Bronchial epithelial cell (primary cell): Measurements from ENCODE around the gene CD180. TPM values are rescaled to one million over a fixed set of nuclear protein-coding genes. Genes with fewer than 3 reads are reported as not detected.
A peak's percentile ranks its signal among the peaks of the same experiment; 100 is the strongest.
"Not testable (repeated sequence)": the region's sequence is repeated elsewhere in the genome, so short reads cannot be mapped to it uniquely, and the experiment has no call there.

Experiments
- DNase-seq: peaks from one replicate; pipeline ENCODE4 v3.0.0-alpha.2; 2010; ENCODE audit warnings: low read depth
- FAIRE-seq: peaks from 2 replicates; lab custom pipeline; 2011; peaks lifted over from hg19 to GRCh38; lab: Jason Lieb, UNC
- H3K27me3 ChIP-seq: 2 replicates; pipeline ENCODE4 v1.5.1; 2011; ENCODE audit warnings: low read length; ENCODE audit not compliant: control insufficient read depth, insufficient read depth
- H3K36me3 ChIP-seq: 2 replicates; pipeline ENCODE4 v1.5.1; 2011; ENCODE audit warnings: low read length; ENCODE audit not compliant: control insufficient read depth, insufficient read depth
- H3K4me3 ChIP-seq: 2 replicates; pipeline ENCODE4 v1.5.1; 2011; ENCODE audit warnings: mild to moderate bottlenecking, low read depth, low read length, control low read depth
- CTCF ChIP-seq: IDR thresholded peaks from 2 replicates; pipeline ENCODE4 v1.5.1; 2011; ENCODE audit warnings: mild to moderate bottlenecking, moderate library complexity, low read length, control low read depth, inconsistent platforms; ENCODE audit not compliant: insufficient read depth, severe bottlenecking
- total RNA-seq: library from RNA; depleted of rRNA; stranded (reverse); fragments of >200 nt; gene quantifications from 2 replicates; pipeline ENCODE4 v1.2.1, GENCODE V29; 2014

The CD180 gene
- total RNA-seq, 1 donor from 2014 or later: not detected

- FAIRE-seq (no peak), DNase-seq (no peak)
- H3K36me3 ChIP-seq: no peaks in the 10 kb centered on the region
- H3K4me3 ChIP-seq: no peak overlapping the region
- no peaks in the 10 kb centered on the region for H3K27me3 ChIP-seq
- TF ChIP-seq CTCF: no peak
Observed at GRCh38 chr5:67178966-67179365, 17.6 kb downstream of the CD180 start.

GRCh38 chr5:67178085-67178484, 18.5 kb downstream of the CD180 start:
- DNase-seq (no peak), FAIRE-seq (no peak)
- no peaks in the 10 kb centered on the region for H3K27me3 ChIP-seq
- TF ChIP-seq CTCF: no peak
- H3K36me3 ChIP-seq: no peaks in the 10 kb centered on the region
- H3K4me3 ChIP-seq: no peak overlapping the region

GRCh38 chr5:67176936-67177335, 19.7 kb downstream of the CD180 start:
- no peak overlapping the region for H3K4me3 ChIP-seq
- TF ChIP-seq CTCF: no peak
- H3K36me3 ChIP-seq: no peaks in the 10 kb centered on the region
- no peak for FAIRE-seq
- DNase-seq: no peak
- no peaks in the 10 kb centered on the region for H3K27me3 ChIP-seq

GRCh38 chr5:67173959-67174358, 22.6 kb downstream of the CD180 start:
- H3K4me3 ChIP-seq: no peak overlapping the region
- no peak for FAIRE-seq
- DNase-seq: peak; percentile 78
- no peaks in the 10 kb centered on the region for H3K27me3 ChIP-seq
- no peaks in the 10 kb centered on the region for H3K36me3 ChIP-seq
- TF ChIP-seq CTCF: no peak

GRCh38 chr5:67173351-67173750, 23.2 kb downstream of the CD180 start:
- FAIRE-seq, H3K4me3 ChIP-seq, H3K27me3 ChIP-seq, DNase-seq, H3K36me3 ChIP-seq: not testable (repeated sequence)

- Histone ChIP-seq H3K4me3 (no peak overlapping the region), H3K36me3 (peaks cover 8% of the 10 kb centered on the region), H3K27me3 (no peaks in the 10 kb centered on the region)
- no peak for FAIRE-seq
- no peak for DNase-seq
- TF ChIP-seq CTCF: no peak
Observed at GRCh38 chr5:67170767-67171166, 25.8 kb downstream of the CD180 start.
